ENCODE results near the gene TPT1.

Gene TPT1

DNA sequence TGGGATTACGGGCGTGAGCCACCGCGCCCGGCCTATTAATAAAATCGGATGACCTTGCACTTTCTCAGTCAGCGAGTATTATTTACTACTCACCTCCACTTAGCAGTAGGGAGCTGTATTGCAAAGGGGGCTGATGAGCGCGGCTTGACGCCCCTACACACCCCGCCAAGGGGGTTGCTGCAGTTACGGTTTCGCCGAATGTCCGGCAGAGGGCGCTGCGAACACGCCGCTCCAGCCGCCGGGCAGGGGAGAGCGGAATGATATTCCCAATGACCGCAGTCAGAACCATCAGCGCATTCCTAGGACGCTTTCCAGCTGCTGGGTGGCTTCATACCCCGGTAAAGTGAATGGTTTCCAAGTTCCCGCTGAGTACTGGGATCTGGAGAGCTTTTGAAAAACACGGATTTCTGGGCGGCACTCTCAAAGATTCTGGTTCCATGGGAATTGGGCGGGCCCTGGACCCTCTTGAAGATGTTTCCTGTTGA, 30.0 kb upstream of the TPT1 start:
- no peak overlapping the region for H2AFZ ChIP-seq (ENCODE audit: low read depth, low read length, severe bottlenecking)
- no peak overlapping the region for H3K27ac ChIP-seq (ENCODE audit: low read depth, low read length)
- no peak overlapping the region for H3K4me2 ChIP-seq (ENCODE audit: low read depth, low read length, poor library complexity, severe bottlenecking)
- TF ChIP-seq, protein P1, sequence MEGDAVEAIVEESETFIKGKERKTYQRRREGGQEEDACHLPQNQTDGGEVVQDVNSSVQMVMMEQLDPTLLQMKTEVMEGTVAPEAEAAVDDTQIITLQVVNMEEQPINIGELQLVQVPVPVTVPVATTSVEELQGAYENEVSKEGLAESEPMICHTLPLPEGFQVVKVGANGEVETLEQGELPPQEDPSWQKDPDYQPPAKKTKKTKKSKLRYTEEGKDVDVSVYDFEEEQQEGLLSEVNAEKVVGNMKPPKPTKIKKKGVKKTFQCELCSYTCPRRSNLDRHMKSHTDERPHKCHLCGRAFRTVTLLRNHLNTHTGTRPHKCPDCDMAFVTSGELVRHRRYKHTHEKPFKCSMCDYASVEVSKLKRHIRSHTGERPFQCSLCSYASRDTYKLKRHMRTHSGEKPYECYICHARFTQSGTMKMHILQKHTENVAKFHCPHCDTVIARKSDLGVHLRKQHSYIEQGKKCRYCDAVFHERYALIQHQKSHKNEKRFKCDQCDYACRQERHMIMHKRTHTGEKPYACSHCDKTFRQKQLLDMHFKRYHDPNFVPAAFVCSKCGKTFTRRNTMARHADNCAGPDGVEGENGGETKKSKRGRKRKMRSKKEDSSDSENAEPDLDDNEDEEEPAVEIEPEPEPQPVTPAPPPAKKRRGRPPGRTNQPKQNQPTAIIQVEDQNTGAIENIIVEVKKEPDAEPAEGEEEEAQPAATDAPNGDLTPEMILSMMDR (IDR thresholded peaks at IDR 0.05; ENCODE audit: insufficient read depth, low read length, poor library complexity, severe bottlenecking): peak; percentile 85
- no peak for TF ChIP-seq EZH2phosphoT487 (conservative IDR thresholded peaks at IDR 0.05; ENCODE audit: low read length)
- no peaks in the 10 kb centered on the region for H3F3A ChIP-seq (ENCODE audit: insufficient read depth)
- H3K4me3 ChIP-seq (ENCODE audit: insufficient read depth, low read length, poor library complexity, severe bottlenecking): no peak overlapping the region
- H3K9me3 ChIP-seq (ENCODE audit: insufficient read depth, low read length): no peaks in the 10 kb centered on the region
- no peaks in the 10 kb centered on the region for H3K27me3 ChIP-seq (ENCODE audit: low read length)
- no peaks in the 10 kb centered on the region for H3K9me2 ChIP-seq (replicated peaks; ENCODE audit: insufficient read depth, low read length)
- no peak overlapping the region for H3K9ac ChIP-seq (ENCODE audit: low read length)
- H3K79me2 ChIP-seq (ENCODE audit: insufficient read depth, low read length): no peaks in the 10 kb centered on the region
- no peaks in the 10 kb centered on the region for H3K36me3 ChIP-seq (ENCODE audit: low read length)
- H4K20me1 ChIP-seq (ENCODE audit: low read depth, low read length): no peaks in the 10 kb centered on the region

DNA sequence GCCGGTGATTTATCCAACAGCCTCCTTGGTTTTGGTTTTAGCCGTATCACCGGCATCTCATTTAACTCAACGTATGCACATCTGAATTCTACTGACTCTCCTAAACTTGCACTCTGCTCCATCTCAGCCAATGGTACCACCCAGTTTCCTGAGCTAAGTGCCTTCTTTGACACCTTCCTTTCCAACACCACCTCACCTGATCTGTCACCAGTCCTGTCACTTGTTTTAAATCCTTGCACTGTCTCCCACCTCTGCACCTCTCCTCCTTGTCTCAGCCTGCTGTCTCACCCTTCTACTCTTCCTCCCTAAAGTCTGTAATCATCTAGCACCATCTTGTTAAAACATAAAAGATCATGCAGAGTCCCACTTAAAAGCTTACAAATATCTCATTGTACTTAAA, 28.1 kb upstream of the TPT1 start:
- no peak overlapping the region for H3K4me2 ChIP-seq (ENCODE audit: low read depth, low read length, poor library complexity, severe bottlenecking)
- H3K9me3 ChIP-seq (ENCODE audit: insufficient read depth, low read length): no peaks in the 10 kb centered on the region

DNA sequence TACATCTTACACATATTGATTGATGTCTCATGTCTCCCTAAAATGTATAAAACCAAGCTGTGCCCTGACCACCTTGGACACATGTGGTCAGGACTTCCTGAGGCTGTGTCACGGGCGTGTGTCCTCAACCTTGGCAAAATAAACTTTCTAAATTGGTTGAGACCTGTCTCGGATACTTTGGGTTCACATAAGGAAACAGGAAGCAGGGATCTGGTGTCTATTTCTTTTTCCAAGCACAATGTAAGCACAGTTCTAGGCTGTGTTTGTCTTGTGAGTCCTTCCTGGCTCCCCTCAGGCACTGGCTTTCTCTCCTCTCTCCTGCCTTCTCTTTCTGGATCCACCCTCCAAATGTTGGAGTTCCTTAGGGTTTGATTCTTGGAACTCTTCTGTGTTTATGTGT, 27.6 kb upstream of the TPT1 start:
- Histone ChIP-seq H3K9me2 (replicated peaks; ENCODE audit: insufficient read depth, low read length) (no peaks in the 10 kb centered on the region), H3F3A (ENCODE audit: insufficient read depth) (no peaks in the 10 kb centered on the region), H3K79me2 (ENCODE audit: insufficient read depth, low read length) (no peaks in the 10 kb centered on the region), H3K9ac (ENCODE audit: low read length) (no peak overlapping the region), H3K9me3 (ENCODE audit: insufficient read depth, low read length) (no peaks in the 10 kb centered on the region), H3K36me3 (ENCODE audit: low read length) (no peaks in the 10 kb centered on the region; the same call in 1 of the 2 replicates), H3K27me3 (ENCODE audit: low read length) (no peaks in the 10 kb centered on the region), H3K4me3 (ENCODE audit: insufficient read depth, low read length, poor library complexity, severe bottlenecking) (no peak overlapping the region), H2AFZ (ENCODE audit: low read depth, low read length, severe bottlenecking) (no peak overlapping the region), H3K27ac (ENCODE audit: low read depth, low read length) (no peak overlapping the region), H3K4me2 (ENCODE audit: low read depth, low read length, poor library complexity, severe bottlenecking) (no peak overlapping the region), H4K20me1 (ENCODE audit: low read depth, low read length) (no peaks in the 10 kb centered on the region)
- TF ChIP-seq EZH2phosphoT487 (conservative IDR thresholded peaks at IDR 0.05; ENCODE audit: low read length): no peak
- TF ChIP-seq, protein P1 (IDR thresholded peaks at IDR 0.05; ENCODE audit: insufficient read depth, low read length, poor library complexity, severe bottlenecking): no peak

More for the DNA sequence above, 28.1 kb upstream of the TPT1 start:
- Histone ChIP-seq H3K27me3 (ENCODE audit: low read length) (no peaks in the 10 kb centered on the region), H3F3A (ENCODE audit: insufficient read depth) (no peaks in the 10 kb centered on the region), H3K79me2 (ENCODE audit: insufficient read depth, low read length) (no peaks in the 10 kb centered on the region), H2AFZ (ENCODE audit: low read depth, low read length, severe bottlenecking) (no peak overlapping the region), H3K4me3 (ENCODE audit: insufficient read depth, low read length, poor library complexity, severe bottlenecking) (no peak overlapping the region), H3K27ac (ENCODE audit: low read depth, low read length) (no peak overlapping the region), H3K9me2 (replicated peaks; ENCODE audit: insufficient read depth, low read length) (no peaks in the 10 kb centered on the region), H3K9ac (ENCODE audit: low read length) (no peak overlapping the region), H4K20me1 (ENCODE audit: low read depth, low read length) (no peaks in the 10 kb centered on the region), H3K36me3 (ENCODE audit: low read length) (no peaks in the 10 kb centered on the region)
- TF ChIP-seq EZH2phosphoT487 (conservative IDR thresholded peaks at IDR 0.05; ENCODE audit: low read length): no peak
- TF ChIP-seq, protein P1 (IDR thresholded peaks at IDR 0.05; ENCODE audit: insufficient read depth, low read length, poor library complexity, severe bottlenecking): no peak
